IMR-90 (cell line): ENCODE measurements around the gene AKR1C2. TPM values are rescaled to one million over a fixed set of nuclear protein-coding genes. Genes with fewer than 3 reads are reported as not detected.

Experiments
- ATAC-seq: fragments of 200-7000 bp; cut with Tn5 transposase; 2 replicates; pipeline ENCODE4 v1.9.1; 2020; ENCODE audit warnings: low read depth, mild to moderate bottlenecking, moderate library complexity
- BruUV-seq: library from RNA; stranded (reverse); fragments of 400-500 nt; replicated peaks from 2 replicates; lab custom pipeline; 2021; lab: Mats Ljungman, UMichigan
- CTCF ChIA-PET: fragments of 300-600 bp; formaldehyde crosslinking; extraction: SDS; loops from one replicate; lab custom pipeline; 2021; ENCODE audit warnings: antibody characterized with exemption; lab: Yijun Ruan, JAX
- POLR2A ChIA-PET: fragments of 300-600 bp; sonication (Branson Sonifier 250); formaldehyde crosslinking; loops from one replicate; lab custom pipeline; 2022; ENCODE audit warnings: antibody characterized with exemption; ENCODE audit not compliant: unreplicated experiment; lab: Charles Lee
- DNase-seq: peaks from one replicate; pipeline ENCODE4 v3.0.0; 2013
- H2AFZ ChIP-seq: replicated peaks from 2 replicates; pipeline ENCODE3; 2013; ENCODE audit warnings: low read length, mild to moderate bottlenecking; ENCODE audit not compliant: poor library complexity
- H2AK5ac ChIP-seq: 2 replicates; pipeline ENCODE4 v1.6.1; 2013; ENCODE audit warnings: low read depth, low read length, inconsistent platforms
- H2AK9ac ChIP-seq: replicated peaks from 2 replicates; pipeline ENCODE3; 2013; ENCODE audit warnings: mild to moderate bottlenecking, low read depth, low read length, moderate library complexity; ENCODE audit not compliant: poor library complexity
- H2BK120ac ChIP-seq: 2 replicates; pipeline ENCODE4 v1.6.1; 2013; ENCODE audit warnings: low read depth, low read length, inconsistent platforms
- H2BK15ac ChIP-seq: 3 replicates; pipeline ENCODE4 v1.6.1; 2013; ENCODE audit warnings: low read depth, low read length, inconsistent platforms
- H2BK20ac ChIP-seq: 2 replicates; pipeline ENCODE4 v1.6.1; 2013; ENCODE audit warnings: low read depth, mild to moderate bottlenecking, inconsistent platforms, low read length, moderate library complexity
- H2BK5ac ChIP-seq: 2 replicates; pipeline ENCODE4 v1.6.1; 2013; ENCODE audit warnings: mild to moderate bottlenecking, low read depth, low read length, inconsistent platforms; ENCODE audit not compliant: poor library complexity, severe bottlenecking
- H3K14ac ChIP-seq: replicated peaks from 2 replicates; pipeline ENCODE4 v1.6.1; 2013; ENCODE audit warnings: low read depth, low read length, inconsistent platforms
- H3K18ac ChIP-seq: 2 replicates; pipeline ENCODE4 v1.6.1; 2013; ENCODE audit warnings: low read depth, low read length, control low read depth
- H3K23ac ChIP-seq: 2 replicates; pipeline ENCODE4 v1.6.1; 2013; ENCODE audit warnings: low read depth, low read length, inconsistent platforms
- H3K27ac ChIP-seq: 2 replicates; pipeline ENCODE4 v1.5.1; 2013; ENCODE audit warnings: mild to moderate bottlenecking, control low read depth, low read length; ENCODE audit not compliant: insufficient read depth
- H3K27me3 ChIP-seq: 2 replicates; pipeline ENCODE4 v1.6.1; 2013; ENCODE audit warnings: low read length; ENCODE audit not compliant: control insufficient read depth, insufficient read depth
- H3K36me3 ChIP-seq: 2 replicates; pipeline ENCODE4 v1.6.1; 2013; ENCODE audit warnings: low read length, mixed read lengths; ENCODE audit not compliant: control insufficient read depth, insufficient read depth
- H3K4ac ChIP-seq: 2 replicates; pipeline ENCODE4 v1.6.1; 2013; ENCODE audit warnings: low read depth, low read length, inconsistent platforms
- H3K4me1 ChIP-seq: 2 replicates; pipeline ENCODE4 v1.6.1; 2013; ENCODE audit warnings: low read length, mixed read lengths; ENCODE audit not compliant: control insufficient read depth, insufficient read depth
- H3K4me2 ChIP-seq: 2 replicates; pipeline ENCODE4 v1.6.1; 2013; ENCODE audit warnings: low read depth, mild to moderate bottlenecking, control low read depth, low read length, moderate library complexity
- H3K4me3 ChIP-seq: 2 replicates; pipeline ENCODE4 v1.5.1; 2013; ENCODE audit warnings: low read depth, mild to moderate bottlenecking, control low read depth, low read length, moderate library complexity; ENCODE audit not compliant: insufficient read depth
- H3K56ac ChIP-seq: 2 replicates; pipeline ENCODE4 v1.6.1; 2013; ENCODE audit warnings: low read length, inconsistent platforms; ENCODE audit not compliant: insufficient read depth; ENCODE audit errors: extremely low read depth
- H3K79me1 ChIP-seq, 2 experiments: 2 replicates each; pipeline ENCODE4 v1.6.1; 2013; ENCODE audit warnings: low read length in 2 of 2, inconsistent platforms in 1 of 2, low read depth in 1 of 2
- H3K9ac ChIP-seq: 2 replicates; pipeline ENCODE4 v1.6.1; 2013; ENCODE audit warnings: low read depth, low read length, control low read depth
- H3K9me1 ChIP-seq: 2 replicates; pipeline ENCODE4 v1.6.1; 2013; ENCODE audit warnings: low read length, inconsistent platforms; ENCODE audit not compliant: insufficient read depth
- H3K9me3 ChIP-seq: 2 replicates; pipeline ENCODE4 v1.6.1; 2013; ENCODE audit warnings: low read length; ENCODE audit not compliant: control insufficient read depth, insufficient read depth
- H4K20me1 ChIP-seq: 2 replicates; pipeline ENCODE4 v1.6.1; 2013; ENCODE audit warnings: low read length, inconsistent platforms; ENCODE audit not compliant: insufficient read depth
- H4K5ac ChIP-seq: 2 replicates; pipeline ENCODE4 v1.6.1; 2013; ENCODE audit warnings: mild to moderate bottlenecking, low read depth, low read length, control low read depth
- H4K8ac ChIP-seq, 2 experiments: 2 replicates each; pipeline ENCODE4 v1.6.1; 2013; ENCODE audit warnings: low read depth in 2 of 2, low read length in 2 of 2, control low read depth in 1 of 2, inconsistent platforms in 1 of 2
- H4K91ac ChIP-seq: 2 replicates; pipeline ENCODE4 v1.6.1; 2013; ENCODE audit warnings: low read depth, low read length, inconsistent platforms; ENCODE audit not compliant: insufficient read depth
- CTCF ChIP-seq: conservative IDR thresholded peaks from 2 replicates; pipeline ENCODE4 v1.5.1; 2012; ENCODE audit warnings: mild to moderate bottlenecking, low read depth, low read length, improper control_type of control experiment
- ELK1 ChIP-seq: fragments of 150-350 bp; IDR thresholded peaks from 2 replicates; pipeline ENCODE4 v1.6.1; 2016; ENCODE audit warnings: low read depth, mild to moderate bottlenecking, low read length, moderate library complexity, borderline replicate concordance
- FOS ChIP-seq: fragments of 150-350 bp; IDR thresholded peaks from 2 replicates; pipeline ENCODE4 v1.6.1; 2016; ENCODE audit warnings: low read depth, low read length
- MAZ ChIP-seq: IDR thresholded peaks from 2 replicates; pipeline ENCODE4 v1.6.1; 2012; ENCODE audit warnings: low read depth, mild to moderate bottlenecking, low read length, improper control_type of control experiment, moderate library complexity, borderline replicate concordance
- MXI1 ChIP-seq: IDR thresholded peaks from 2 replicates; pipeline ENCODE4 v1.6.1; 2012; ENCODE audit warnings: low read depth, mild to moderate bottlenecking, low read length, moderate library complexity, borderline replicate concordance
- NFE2L2 ChIP-seq: fragments of 150-350 bp; IDR thresholded peaks from 2 replicates; pipeline ENCODE4 v1.6.1; 2016; ENCODE audit warnings: low read depth, mild to moderate bottlenecking, low read length
- RCOR1 ChIP-seq: IDR thresholded peaks from 2 replicates; pipeline ENCODE4 v1.6.1; 2012; ENCODE audit warnings: mild to moderate bottlenecking, low read length, improper control_type of control experiment; ENCODE audit not compliant: insufficient replicate concordance
- RFX5 ChIP-seq: IDR thresholded peaks from 2 replicates; pipeline ENCODE4 v1.8.0; 2012; ENCODE audit warnings: low read depth, mild to moderate bottlenecking, low read length, moderate library complexity
- WGBS, 2 experiments: methylation state at CpG; one replicate each; pipeline versions ENCODE4 v1.1.5 to v1.1.7; 2013; ENCODE audit warnings: missing lambda C conversion rate in 2 of 2; ENCODE audit not compliant: insufficient read length in 1 of 2; ENCODE audit errors: extremely low coverage in 2 of 2; 5-methylcytosine and 5-hydroxymethylcytosine counted together
- dilution Hi-C: fragments of 300-500 bp; cut with HindIII; formaldehyde crosslinking; loops from one replicate; pipeline ENCODE4 v1.14.3; 2018; ENCODE audit warnings: low sequenced_read_pairs; ENCODE audit not compliant: unreplicated experiment
- in situ Hi-C: fragments of 300-500 bp; cut with MboI; formaldehyde crosslinking; loops from 3 replicates; pipeline ENCODE4 v1.14.3; 2019; ENCODE audit warnings: low sequenced_read_pairs, inconsistent platforms, mixed read lengths
- intact Hi-C: fragments of 100-400 bp; cut with micrococcal nuclease; formaldehyde crosslinking; loops from 2 replicates; pipeline ENCODE4 v1.10.0; 2022
- polyA plus RNA-seq, 3 experiments: library from polyadenylated mRNA; depleted of rRNA; stranded (reverse); fragments of >200 nt; gene quantifications; 2 replicates each; pipeline ENCODE4 v1.2.3, GENCODE V29; 2012; ENCODE audit warnings: low replicate concordance in 1 of 3
- total RNA-seq: library from RNA; depleted of rRNA; stranded (reverse); fragments of >200 nt; gene quantifications from 2 replicates; pipeline ENCODE4 v1.2.3, GENCODE V29; 2012

The AKR1C2 gene
- total and polyA plus RNA-seq, 2 of the 4 experiments (the other 2 are of a cell fraction), result 0.36 to 1.0 TPM

- Histone ChIP-seq H3K4me3 (no peak overlapping the region), H2BK15ac (no peak overlapping the region), H2AK5ac (no peak overlapping the region), H2AFZ (no peak overlapping the region), H2AK9ac (no peak overlapping the region), H4K20me1 (no peaks in the 10 kb centered on the region), H3K4me2 (no peak overlapping the region), H4K5ac (no peak overlapping the region), H4K8ac (no peak overlapping the region), H3K27ac (no peak overlapping the region), H3K23ac (no peak overlapping the region), H4K91ac (no peak overlapping the region), H2BK5ac (no peak overlapping the region), H3K36me3 (no peaks in the 10 kb centered on the region), H3K4me1 (no peaks in the 10 kb centered on the region), H3K9me1 (no peaks in the 10 kb centered on the region), H3K56ac (no peak overlapping the region), H3K18ac (no peak overlapping the region), H3K9me3 (no peaks in the 10 kb centered on the region), H2BK120ac (no peak overlapping the region), H3K14ac (no peak overlapping the region), H3K27me3 (peaks cover 2% of the 10 kb centered on the region), H3K79me1 (no peaks in the 10 kb centered on the region; a peak in 1 of 4 replicates), H2BK20ac (no peak overlapping the region), H3K9ac (no peak overlapping the region), H3K4ac (no peak overlapping the region)
- POLR2A ChIA-PET, result no interaction called here
- no peak for DNase-seq
- in situ Hi-C loops, result no loop called here
- dilution Hi-C loops, result no loop called here
- WGBS, 2 experiments, result no CpG with 5 or more reads among the region's 2 CpGs
- BruUV-seq, result no TSS peak
- no peak for ATAC-seq
- intact Hi-C loops, result no loop called here
- TF ChIP-seq MAZ (no peak), NFE2L2 (no peak), MXI1 (no peak), ELK1 (no peak), RFX5 (no peak), FOS (no peak), CTCF (no peak), RCOR1 (no peak)
- CTCF ChIA-PET, result no interaction called here
Observed at GRCh38 chr10:5012595-5012994, 8.9 kb upstream of the AKR1C2 start.
